ENCODE data around the gene GPR146.

The GPR146 gene

DNA sequence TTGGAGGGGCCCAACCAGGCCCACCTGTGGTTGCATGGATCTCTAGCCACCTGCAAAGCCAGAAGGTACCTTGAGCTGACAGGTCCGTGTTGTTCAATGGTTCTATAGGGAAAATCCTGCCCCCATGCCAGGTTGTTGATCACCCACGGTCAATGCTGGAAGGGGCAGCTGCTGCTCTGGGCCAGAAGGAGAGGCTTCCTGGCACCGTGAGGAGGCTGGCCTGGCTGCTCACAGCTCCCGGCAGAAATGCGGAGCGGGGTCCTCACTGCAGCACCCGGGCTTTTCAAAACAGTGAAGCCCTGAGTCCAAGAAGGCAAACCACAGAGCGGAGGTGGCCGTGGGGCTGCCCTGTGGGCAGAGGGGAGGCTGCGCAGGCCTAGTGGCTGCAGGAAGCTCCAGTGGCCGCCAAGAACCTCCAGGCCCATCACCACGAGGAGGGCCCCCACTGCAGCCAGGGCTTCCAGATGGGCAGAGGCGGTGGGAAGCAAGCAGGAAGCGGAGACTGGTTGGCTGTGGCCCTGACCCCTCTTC lies 25.0 kb upstream of the GPR146 start:
- TF ChIP-seq SNAI2 (CRISPR knock-in tag; IDR thresholded peaks at IDR 0.05): no peak
- no peak for TF ChIP-seq ZNF8 (CRISPR knock-in tag; IDR thresholded peaks at IDR 0.05)
- ATAC-seq: no peak

DNA sequence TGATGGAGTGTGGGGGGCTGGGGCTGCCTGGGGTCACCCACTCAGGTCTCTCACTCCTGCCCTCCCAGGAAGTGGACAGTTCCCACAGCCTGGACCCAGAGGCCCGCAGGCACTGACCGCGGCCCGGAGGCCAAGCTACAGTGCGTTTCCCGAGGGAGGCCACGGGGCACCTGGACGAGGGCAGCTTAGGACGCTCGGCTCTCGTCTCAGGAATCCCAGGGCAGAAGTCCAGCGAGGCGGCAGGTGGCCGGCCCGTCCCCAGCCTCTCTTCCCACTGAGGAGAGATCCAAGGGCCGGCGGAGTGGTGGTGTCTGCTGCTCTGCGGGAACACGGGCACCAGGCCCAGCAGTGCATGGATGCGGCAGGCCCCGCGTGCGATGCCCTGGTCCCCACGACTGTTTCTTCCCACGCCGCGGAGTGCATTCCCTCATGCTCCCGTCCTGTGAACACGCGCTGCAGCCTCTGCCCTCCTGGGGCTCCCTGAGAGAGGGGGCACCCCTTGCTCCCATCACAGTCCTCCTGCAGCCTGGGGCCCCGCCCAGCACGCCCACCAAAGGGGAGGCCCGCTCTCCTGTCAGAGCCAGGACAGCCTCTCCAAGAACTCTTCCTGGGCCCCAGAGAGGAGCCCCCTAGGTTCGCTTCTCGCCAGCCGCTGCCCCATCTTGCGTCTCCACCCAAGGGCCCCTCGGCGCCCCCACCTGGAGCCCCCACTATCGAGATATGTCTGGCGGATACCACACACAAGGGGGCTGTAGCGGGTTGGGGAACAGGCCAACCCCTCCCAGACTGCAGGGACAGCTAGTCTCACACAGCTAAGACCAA lies 24.3 kb upstream of the GPR146 start:
- TF ChIP-seq CSDC2 (CRISPR knock-in tag; IDR thresholded peaks at IDR 0.05): no peak
- TF ChIP-seq BACH2 (CRISPR knock-in tag; IDR thresholded peaks at IDR 0.05; ENCODE audit: borderline replicate concordance): no peak
- no peak for TF ChIP-seq PPARA (CRISPR knock-in tag; IDR thresholded peaks at IDR 0.05; ENCODE audit: borderline replicate concordance)
- TF ChIP-seq ESRRG (CRISPR knock-in tag; IDR thresholded peaks at IDR 0.05): no peak
- no peak for TF ChIP-seq GLIS3 (CRISPR knock-in tag; IDR thresholded peaks at IDR 0.05)
- ATAC-seq: no peak

DNA sequence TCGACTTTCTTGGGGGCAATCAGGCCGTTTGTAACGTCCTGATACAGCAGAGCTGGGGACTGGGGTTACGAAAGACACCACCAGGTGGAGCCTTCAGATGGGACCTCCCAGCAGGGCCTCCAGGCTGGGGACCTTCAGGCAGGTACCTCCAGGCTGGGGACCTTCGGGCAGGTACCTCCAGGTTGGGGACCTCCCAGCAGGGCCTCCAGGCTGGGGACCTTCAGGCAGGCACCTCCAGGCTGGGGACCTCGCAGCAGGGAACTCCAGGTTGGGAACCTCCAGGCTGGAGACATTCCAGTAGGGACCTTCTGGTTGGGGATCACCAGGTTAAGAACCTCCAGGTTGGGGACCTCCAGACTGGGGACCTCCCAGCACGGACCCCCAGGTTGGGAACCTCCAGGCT lies 23.5 kb upstream of the GPR146 start:
- TF ChIP-seq ARNTL (CRISPR knock-in tag; IDR thresholded peaks at IDR 0.05; ENCODE audit: borderline replicate concordance, low read depth) (no peak), RARB (CRISPR knock-in tag; IDR thresholded peaks at IDR 0.05) (no peak), BACH2 (CRISPR knock-in tag; IDR thresholded peaks at IDR 0.05; ENCODE audit: borderline replicate concordance) (no peak), ZC3H10 (CRISPR knock-in tag; IDR thresholded peaks at IDR 0.05) (no peak), PATZ1 (CRISPR knock-in tag; IDR thresholded peaks at IDR 0.05; ENCODE audit: borderline replicate concordance) (no peak), GLIS3 (CRISPR knock-in tag; IDR thresholded peaks at IDR 0.05) (no peak), ZNF565 (CRISPR knock-in tag; conservative IDR thresholded peaks at IDR 0.05; ENCODE audit: low read depth) (no peak), ZNF70 (CRISPR knock-in tag; IDR thresholded peaks at IDR 0.05) (no peak), TCF4 (CRISPR knock-in tag; IDR thresholded peaks at IDR 0.05; ENCODE audit: borderline replicate concordance) (no peak)
- TF ChIP-seq, protein P1, sequence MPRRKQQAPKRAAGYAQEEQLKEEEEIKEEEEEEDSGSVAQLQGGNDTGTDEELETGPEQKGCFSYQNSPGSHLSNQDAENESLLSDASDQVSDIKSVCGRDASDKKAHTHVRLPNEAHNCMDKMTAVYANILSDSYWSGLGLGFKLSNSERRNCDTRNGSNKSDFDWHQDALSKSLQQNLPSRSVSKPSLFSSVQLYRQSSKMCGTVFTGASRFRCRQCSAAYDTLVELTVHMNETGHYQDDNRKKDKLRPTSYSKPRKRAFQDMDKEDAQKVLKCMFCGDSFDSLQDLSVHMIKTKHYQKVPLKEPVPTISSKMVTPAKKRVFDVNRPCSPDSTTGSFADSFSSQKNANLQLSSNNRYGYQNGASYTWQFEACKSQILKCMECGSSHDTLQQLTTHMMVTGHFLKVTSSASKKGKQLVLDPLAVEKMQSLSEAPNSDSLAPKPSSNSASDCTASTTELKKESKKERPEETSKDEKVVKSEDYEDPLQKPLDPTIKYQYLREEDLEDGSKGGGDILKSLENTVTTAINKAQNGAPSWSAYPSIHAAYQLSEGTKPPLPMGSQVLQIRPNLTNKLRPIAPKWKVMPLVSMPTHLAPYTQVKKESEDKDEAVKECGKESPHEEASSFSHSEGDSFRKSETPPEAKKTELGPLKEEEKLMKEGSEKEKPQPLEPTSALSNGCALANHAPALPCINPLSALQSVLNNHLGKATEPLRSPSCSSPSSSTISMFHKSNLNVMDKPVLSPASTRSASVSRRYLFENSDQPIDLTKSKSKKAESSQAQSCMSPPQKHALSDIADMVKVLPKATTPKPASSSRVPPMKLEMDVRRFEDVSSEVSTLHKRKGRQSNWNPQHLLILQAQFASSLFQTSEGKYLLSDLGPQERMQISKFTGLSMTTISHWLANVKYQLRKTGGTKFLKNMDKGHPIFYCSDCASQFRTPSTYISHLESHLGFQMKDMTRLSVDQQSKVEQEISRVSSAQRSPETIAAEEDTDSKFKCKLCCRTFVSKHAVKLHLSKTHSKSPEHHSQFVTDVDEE (CRISPR knock-in tag; IDR thresholded peaks at IDR 0.05): no peak
- TF ChIP-seq, protein P2, sequence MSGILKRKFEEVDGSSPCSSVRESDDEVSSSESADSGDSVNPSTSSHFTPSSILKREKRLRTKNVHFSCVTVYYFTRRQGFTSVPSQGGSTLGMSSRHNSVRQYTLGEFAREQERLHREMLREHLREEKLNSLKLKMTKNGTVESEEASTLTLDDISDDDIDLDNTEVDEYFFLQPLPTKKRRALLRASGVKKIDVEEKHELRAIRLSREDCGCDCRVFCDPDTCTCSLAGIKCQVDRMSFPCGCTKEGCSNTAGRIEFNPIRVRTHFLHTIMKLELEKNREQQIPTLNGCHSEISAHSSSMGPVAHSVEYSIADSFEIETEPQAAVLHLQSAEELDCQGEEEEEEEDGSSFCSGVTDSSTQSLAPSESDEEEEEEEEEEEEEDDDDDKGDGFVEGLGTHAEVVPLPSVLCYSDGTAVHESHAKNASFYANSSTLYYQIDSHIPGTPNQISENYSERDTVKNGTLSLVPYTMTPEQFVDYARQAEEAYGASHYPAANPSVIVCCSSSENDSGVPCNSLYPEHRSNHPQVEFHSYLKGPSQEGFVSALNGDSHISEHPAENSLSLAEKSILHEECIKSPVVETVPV (CRISPR knock-in tag; IDR thresholded peaks at IDR 0.05): no peak
- 0 out of 3 replicates have a peak, but pooled peaks have one; percentile 11 for ATAC-seq

GRCh38 chr7:1021366-1021765 lies 23.0 kb upstream of the GPR146 start:
- no peak for TF ChIP-seq SNAI2 (CRISPR knock-in tag; IDR thresholded peaks at IDR 0.05)
- no peak for TF ChIP-seq PATZ1 (CRISPR knock-in tag; IDR thresholded peaks at IDR 0.05; ENCODE audit: borderline replicate concordance)
- no peak for TF ChIP-seq ZFP30 (CRISPR knock-in tag; IDR thresholded peaks at IDR 0.05)
- TF ChIP-seq ARNTL (CRISPR knock-in tag; IDR thresholded peaks at IDR 0.05; ENCODE audit: borderline replicate concordance, low read depth): no peak
- no peak for TF ChIP-seq ZNF8 (CRISPR knock-in tag; IDR thresholded peaks at IDR 0.05)
- TF ChIP-seq RARB (CRISPR knock-in tag; IDR thresholded peaks at IDR 0.05): no peak
- no peak for TF ChIP-seq ZNF70 (CRISPR knock-in tag; IDR thresholded peaks at IDR 0.05)
- TF ChIP-seq CREB5 (CRISPR knock-in tag; IDR thresholded peaks at IDR 0.05; ENCODE audit: low read depth): no peak
- TF ChIP-seq, protein P3, sequence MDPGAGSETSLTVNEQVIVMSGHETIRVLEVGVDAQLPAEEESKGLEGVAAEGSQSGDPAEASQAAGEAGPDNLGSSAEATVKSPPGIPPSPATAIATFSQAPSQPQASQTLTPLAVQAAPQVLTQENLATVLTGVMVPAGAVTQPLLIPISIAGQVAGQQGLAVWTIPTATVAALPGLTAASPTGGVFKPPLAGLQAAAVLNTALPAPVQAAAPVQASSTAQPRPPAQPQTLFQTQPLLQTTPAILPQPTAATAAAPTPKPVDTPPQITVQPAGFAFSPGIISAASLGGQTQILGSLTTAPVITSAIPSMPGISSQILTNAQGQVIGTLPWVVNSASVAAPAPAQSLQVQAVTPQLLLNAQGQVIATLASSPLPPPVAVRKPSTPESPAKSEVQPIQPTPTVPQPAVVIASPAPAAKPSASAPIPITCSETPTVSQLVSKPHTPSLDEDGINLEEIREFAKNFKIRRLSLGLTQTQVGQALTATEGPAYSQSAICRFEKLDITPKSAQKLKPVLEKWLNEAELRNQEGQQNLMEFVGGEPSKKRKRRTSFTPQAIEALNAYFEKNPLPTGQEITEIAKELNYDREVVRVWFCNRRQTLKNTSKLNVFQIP (CRISPR knock-in tag; IDR thresholded peaks at IDR 0.05; ENCODE audit: borderline replicate concordance, low read depth): no peak
- TF ChIP-seq ISL1 (CRISPR knock-in tag; IDR thresholded peaks at IDR 0.05): no peak
- no peak for TF ChIP-seq CSDC2 (CRISPR knock-in tag; IDR thresholded peaks at IDR 0.05)
- TF ChIP-seq OSR1 (CRISPR knock-in tag; IDR thresholded peaks at IDR 0.05): no peak
- TF ChIP-seq ESRRG (CRISPR knock-in tag; IDR thresholded peaks at IDR 0.05): no peak
- no peak for TF ChIP-seq TCF4 (CRISPR knock-in tag; IDR thresholded peaks at IDR 0.05; ENCODE audit: borderline replicate concordance)
- no peak for TF ChIP-seq ZFP3 (CRISPR knock-in tag; IDR thresholded peaks at IDR 0.05)
- no peak for TF ChIP-seq ZC3H10 (CRISPR knock-in tag; IDR thresholded peaks at IDR 0.05)
- ATAC-seq: no peak
